NK-92 (cell line): ENCODE data around the gene PES1.
"Not testable (repeated sequence)": the region's sequence is repeated elsewhere in the genome, so short reads cannot be mapped to it uniquely, and the experiment has no call there.

Experiments
- DNase-seq: peaks from one replicate; lab custom pipeline; 2025; ENCODE audit not compliant: unreplicated experiment; lab: John Stamatoyannopoulos, UW

Gene PES1

DNA sequence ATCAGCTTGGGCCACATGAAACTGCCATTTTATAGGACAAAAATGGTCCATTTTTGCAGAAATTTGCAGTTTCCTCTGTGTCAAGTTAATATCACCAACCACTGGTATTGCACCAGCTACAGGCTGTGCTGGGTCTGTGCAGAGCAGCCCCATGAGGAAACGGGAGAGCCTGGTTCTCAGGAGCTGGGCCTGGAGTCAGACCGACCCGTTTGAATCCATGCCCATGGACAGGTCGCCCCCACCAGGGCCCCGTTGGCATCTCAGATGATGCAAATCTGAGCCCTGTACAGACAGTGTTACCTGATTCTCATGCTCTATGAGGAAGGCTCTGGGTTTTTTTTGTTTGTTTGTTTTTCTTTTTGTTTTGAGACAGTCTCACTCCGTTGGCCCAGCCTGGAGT lies 35.3 kb downstream of the PES1 start:
- no peak for DNase-seq

DNA sequence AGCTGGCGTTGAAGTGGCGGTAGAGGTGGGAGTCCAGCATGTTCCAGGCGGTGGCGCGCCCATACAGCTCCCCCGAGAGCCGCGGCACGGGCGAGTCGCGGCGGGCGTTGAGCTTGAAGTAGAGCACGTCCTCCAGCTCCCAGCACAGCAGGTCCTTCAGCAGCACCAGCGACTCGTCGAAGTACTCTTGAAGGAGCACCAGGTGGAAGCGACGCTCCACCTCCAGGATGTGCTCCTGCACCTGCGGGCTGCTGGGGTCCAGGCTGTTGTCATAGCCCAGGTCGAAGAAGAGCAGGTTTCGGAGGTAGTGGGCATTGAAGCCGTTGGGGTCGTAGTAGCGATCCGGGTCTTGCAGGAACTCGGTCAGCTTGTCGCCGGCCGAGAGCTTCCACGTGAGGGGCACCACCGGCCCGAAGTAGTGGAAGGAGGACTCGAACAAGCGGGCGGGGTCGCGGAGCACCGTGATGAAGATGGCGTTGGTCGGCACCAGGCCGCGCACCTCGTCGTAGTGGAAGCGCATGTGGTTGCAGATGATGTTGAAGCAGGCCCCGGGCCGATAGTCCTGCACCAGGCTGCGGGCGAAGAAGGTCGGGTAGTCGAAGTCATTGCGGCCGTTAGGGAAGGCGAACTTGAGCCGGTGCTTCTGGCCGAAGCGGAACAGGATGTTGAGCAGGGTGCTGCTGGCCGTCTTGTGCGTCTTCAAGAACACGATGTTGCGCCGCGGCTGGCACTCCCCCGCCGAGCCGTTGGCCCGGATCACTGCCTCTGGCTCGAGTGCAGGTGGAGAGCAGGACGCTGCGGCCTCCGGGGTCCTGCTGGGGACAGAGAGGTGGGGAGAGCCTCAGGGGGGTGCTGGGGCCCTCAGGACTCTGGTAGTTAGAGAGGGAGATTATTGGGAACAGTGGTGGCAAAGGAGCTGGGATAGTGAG lies 36.2 kb downstream of the PES1 start:
- no peak for DNase-seq

DNA sequence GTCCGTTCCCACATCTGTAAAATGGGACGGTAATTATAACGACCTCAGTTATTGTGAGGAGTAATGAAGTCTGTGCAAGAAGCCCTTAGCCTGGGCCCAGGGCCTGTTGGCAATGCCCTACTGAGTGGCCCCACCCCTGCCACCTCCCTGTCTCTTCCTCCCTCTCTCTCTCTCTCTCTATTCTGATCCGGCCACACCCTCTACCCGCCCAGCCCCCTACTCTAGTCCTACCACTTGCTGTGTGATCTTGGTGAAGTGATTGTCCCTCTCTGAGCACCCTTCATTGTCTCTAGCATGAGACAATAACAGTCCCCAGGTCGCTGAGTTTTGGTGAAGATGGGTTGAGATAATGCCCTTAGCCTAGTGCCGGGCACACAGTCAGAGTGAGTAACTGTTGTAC lies 37.7 kb downstream of the PES1 start:
- no peak for DNase-seq

DNA sequence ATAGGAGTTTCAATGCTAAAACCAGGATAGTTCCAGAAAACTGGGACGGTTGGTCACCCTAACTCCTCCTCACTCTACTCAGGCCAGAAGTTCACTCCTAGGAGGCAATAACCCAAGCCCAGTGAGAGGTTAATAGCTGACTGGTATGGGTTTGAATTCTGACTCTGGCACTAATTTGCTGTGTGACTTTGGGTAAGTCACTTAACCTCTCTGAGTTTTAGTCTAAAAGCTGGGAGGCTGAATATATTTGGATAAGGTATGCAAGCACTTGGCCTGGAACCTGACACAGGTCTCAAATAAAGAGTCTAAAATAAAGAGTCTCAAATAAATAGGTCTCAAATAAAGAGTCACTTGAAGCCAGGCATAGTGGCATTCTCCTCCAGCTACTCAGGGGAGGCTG lies 39.0 kb downstream of the PES1 start:
- no peak for DNase-seq

DNA sequence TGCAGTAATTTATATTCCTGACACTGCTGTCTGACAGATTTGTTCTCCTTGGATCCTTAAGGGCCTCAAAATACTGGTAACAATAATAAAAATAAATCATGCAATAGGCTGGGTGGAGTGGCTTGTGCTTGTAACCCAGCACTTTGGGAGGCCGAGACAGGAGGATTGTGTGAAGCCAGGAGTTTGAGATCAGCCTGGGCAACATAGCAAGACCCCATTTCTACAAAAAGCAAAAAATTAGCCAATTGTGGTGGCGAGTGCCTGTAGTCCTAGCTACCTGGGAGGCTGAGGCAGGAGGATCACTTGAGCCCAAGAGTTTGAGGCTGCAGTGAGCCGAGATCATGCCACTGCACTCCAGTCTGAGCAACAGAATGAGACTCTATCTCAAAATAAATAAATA lies 39.9 kb downstream of the PES1 start:
- not testable (repeated sequence) for DNase-seq

DNA sequence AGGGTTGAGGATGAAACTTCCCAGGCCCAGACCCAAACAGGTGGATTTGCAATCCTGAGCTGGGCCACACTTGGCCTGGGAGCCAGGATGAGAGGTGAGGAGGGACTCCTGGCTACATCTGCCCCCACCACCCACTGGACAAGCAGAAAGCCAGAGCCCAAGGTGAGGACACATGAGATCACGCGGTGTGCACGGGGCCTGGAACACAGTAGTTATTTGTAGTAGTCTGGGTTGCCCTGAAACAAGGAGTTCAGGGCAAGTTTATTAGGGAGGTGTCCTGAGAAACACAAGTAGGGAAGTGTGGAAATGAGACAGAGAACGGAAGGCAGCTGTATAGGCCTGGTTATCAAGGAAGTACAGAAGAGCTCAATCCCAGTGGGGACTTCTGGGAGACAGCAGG lies 44.5 kb downstream of the PES1 start:
- no peak for DNase-seq

DNA sequence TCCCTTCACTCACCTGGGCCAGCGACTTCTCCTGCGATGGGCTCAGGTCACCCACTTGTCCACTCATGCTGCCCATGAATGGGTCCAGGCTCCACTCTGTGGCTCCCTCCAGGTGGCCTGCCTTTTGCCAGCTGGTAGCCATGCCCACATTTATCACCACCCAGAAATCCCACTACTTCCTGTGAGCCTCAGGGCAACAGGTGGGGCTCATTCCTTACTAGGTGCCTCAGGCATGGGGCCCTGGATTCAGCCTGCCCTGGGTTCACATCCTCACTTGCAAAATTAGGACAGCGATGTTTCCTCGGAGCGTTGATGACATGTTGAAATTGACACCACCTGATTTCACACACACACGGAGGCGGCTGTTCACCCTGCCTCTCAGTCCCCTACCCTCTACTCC lies 45.1 kb downstream of the PES1 start, which contains the start of gene SEC14L6:
SEC14L6 (minus strand) TSS at position 126 of the 400 bp plus-strand sequence; CDS start at position 67, 59 bp downstream.
- no peak for DNase-seq

DNA sequence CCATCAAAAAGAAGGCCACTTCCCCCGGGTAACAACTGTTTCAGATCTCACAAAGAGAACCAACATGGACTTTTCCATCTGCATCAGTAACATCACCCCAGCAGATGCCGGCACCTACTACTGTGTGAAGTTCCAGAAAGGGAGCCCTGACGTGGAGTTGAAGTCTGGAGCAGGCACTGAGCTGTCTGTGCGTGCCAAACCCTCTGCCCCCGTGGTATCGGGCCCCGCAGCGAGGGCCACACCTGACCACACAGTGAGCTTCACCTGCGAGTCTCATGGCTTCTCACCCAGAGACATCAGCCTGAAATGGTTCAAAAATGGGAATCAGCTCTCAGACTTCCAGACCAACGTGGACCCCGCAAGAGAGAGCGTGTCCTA lies 48.9 kb downstream of the PES1 start:
- no peak for DNase-seq

DNA sequence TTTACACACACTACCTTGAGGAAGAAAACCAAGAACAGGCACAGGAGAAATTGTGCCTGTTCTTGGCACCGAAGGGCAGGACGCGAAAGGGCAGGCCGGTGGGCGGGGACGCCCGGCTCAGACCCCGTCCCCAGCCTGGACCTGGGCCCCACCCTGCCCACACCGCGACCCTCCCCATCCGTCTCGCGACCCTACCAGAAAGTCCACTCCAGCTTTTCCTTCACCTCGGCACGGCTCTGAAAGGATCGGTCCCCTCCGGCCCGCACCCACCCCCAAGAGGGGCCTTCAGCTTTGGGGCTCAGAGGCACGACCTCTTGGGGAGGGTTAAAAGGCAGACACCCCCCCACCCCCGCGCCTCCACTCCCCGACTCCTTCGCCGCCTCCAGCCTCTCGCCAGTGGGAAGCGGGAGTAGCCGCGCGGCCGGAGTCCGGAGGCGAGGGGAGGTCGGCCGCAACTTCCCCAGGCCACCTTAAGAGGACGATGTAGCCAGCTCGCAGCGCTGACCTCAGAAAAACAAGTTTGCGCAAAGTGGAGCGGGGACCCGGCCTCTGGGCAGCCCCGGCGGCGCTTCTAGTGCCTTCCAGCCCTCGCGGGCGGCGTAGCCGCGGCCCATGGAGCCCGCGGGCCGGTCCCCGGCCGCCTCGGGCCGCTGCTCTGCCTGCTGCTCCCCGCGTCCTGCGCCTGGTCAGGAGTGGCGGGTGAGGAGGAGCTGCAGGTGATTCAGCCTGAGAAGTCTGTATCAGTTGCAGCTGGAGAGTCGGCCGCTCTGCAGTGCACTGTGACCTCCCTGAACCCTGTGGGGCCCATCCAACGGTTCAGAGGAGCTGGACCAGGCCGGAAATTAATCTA lies 49.5 kb downstream of the PES1 start:
- DNase-seq: no peak

DNA sequence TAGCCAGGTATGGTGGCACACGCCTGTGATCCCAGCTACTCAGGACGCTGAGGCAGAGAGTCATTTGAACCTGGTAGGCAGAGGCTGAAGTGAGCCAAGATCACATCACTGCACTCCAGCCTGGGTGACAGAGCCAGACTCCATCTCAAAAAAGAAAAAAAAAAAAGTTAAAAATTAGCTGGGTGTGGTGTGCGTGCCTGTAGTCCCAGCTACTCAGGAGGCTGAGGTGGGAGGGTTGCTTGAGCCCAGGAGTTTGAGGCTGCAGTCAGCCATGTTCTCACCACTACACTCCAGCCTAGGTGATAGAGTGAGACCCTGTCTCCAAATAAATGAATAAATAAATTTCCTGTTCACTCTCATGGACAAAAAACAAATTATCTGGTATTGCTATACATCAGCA lies 50.2 kb downstream of the PES1 start:
- not testable (repeated sequence) for DNase-seq

DNA sequence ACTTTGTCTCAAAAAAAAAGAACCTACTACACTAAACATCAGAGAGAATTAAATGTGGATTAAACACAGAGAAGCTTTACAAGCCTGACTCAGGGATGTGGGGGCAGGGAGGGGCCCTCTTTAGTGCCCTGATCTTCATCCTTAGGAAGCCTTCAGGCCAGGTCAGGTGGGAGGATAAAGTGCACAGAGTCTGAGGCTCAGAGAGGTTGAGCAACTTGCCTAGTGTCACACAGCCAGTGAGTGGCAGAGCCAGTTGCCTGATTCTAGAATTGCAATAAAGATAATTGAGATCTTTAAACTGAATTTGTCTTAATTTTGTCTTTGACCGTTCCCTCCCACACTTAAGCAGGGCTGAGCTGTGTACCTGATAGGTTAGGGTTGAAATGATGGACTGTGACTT lies 52.3 kb downstream of the PES1 start:
- DNase-seq: no peak

DNA sequence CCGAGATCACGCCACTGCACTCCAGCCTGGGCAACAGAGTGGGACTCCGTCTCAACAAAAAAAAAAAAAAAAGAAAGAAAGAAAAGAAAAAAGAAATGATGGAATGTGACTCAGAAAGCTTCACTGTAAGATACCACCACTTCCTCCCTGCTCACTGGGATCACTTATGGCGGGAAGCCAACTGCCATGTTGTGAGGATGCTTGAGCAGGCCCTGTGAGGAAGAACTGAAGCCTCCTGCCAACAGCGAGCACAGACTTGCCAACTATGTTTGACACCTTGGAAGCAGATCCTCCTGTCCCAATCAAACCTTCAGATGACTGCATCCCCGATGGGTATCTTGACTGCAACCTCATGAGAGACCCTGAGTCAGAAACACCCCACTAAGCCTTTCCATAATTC lies 53.4 kb downstream of the PES1 start:
- no peak for DNase-seq

DNA sequence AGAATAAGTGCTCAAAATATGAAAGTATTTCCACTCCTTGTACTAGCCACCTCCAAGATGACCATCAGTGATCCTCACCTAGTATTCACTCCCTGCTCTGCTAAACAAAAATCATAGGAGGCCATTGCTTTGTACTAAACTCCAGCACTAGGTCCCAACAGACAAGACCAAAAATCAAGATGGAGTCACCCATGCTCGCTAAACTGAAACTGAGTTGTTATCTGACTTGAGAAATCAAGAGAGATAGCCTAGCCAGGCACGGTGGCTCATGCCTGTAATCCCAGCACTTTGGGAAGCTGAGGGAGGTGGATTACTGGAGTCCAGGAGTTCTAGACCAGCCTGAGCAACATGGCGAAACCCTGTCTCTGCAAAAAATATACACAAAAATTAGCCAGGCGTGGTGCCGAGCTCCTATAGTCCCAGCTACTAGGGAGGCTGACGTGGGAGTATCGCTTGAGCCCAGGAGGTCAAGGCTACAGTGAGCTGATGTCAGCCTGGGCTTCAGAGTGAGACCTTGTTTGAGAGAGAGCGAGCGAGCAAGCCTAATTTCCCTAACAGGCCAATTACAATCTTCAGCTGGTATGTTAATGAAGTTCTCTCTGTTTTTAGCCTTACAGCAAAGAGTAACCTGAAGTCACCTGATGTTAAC lies 54.5 kb downstream of the PES1 start:
- no peak for DNase-seq

DNA sequence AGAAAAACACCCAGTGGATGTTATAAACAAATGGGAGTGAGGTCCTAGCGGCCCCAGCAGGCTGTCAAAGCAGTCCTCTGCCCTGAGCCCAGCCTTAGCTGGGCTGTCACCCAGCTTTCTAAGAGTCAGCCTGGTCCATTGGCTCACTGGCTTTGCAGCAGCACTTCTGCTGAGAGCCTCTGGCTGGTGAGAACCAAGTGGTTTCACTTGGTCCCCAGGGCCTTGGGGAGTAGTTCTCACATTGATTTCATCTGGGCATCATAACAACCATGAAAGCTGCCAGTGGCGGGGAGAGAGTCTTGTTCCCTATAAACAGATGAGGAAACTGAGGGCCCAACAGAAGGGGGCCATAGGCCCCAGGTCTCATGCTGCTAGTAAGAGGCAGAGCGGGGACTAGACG lies 56.5 kb downstream of the PES1 start:
- no peak for DNase-seq

DNA sequence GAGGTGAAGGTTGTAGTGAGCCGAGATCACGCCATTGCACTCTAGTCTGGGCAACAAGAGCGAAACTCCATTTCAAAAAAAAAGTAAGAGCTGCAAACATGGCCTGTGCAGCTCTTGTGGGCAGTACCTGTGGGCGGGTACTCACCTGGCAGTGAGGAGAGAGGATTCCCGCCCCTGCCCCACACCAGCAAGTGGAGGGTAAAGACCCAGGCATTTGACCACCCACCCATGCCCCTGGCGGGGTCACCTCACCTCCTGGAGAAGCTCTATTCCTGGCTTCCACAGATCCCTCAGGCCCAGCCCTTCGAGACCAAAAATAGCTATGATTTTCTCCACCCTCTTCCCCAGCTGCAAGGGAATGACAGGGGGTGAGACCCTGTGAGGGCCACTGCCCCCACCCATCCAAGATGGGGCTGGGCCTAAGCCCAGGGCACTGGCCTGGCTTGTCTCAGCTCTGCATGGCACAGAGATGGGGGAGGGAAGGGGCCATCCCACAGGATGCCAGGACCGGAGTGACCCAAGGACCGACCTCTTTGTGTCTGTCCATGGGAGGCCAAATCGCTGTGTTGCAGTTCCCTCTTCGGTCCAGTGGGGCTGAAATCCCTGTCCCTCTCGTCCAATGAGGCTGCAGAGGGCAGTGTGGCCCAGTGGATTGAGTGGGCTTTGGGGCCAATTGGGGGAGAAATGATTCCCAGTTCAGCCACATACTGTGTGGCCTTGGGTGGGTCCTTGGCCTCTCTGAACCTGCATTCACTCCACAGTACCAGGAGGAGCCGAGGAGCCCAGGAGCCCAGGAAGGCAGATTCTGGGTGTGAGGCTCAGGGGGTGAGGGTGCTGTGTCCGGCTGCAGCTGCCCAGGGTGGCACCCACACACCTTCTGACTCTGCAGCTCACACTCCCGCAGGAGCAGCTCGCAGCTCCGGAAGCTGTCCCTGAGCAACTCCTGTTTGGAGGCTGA lies 59.8 kb downstream of the PES1 start:
- no peak for DNase-seq

DNA sequence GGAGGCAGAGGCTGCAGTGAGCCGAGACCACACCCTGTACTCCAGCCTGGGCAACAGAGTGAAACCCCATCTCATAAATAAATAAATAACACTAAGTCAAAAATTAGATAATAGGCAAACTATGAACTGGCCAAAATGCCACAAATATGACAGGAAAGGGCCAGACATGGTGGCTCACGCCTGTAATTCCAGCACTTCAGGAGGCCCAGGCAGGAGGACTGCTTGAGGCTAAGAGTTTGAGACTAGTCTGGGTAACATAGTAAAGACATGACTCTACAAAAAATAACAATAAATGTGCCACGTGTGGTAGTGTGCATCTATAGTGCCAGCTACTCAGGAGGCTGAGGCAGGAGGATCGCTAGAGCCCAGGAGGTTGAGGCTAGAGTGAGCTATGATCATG lies 65.1 kb downstream of the PES1 start:
- no peak for DNase-seq
